MCF 10A (cell line): Measurements from ENCODE around the gene PFDN5. TPM values are rescaled to one million over a fixed set of nuclear protein-coding genes. Genes with fewer than 3 reads are reported as not detected.

Experiments
- BruUV-seq: library from RNA; stranded (reverse); fragments of 400-500 nt; replicated peaks from 2 replicates; lab custom pipeline; 2021; lab: Mats Ljungman, UMichigan
- CTCF ChIA-PET: fragments of 300-600 bp; sonication (Branson Sonifier 250); formaldehyde crosslinking; extraction: SDS; loops from one replicate; lab custom pipeline; 2021; ENCODE audit warnings: antibody characterized with exemption, inconsistent platforms; lab: Yijun Ruan, JAX
- POLR2A ChIA-PET: fragments of 300-600, 350-650 bp; sonication (Branson Sonifier 250); formaldehyde crosslinking; extraction: SDS; loops from one replicate; lab custom pipeline; 2020; ENCODE audit warnings: antibody characterized with exemption, inconsistent platforms; lab: Yijun Ruan, JAX
- DNase-seq: peaks from one replicate; pipeline ENCODE4 v3.0.0-alpha.2; 2018; ENCODE audit not compliant: unreplicated experiment
- H3K27ac Mint-ChIP-seq: one replicate; pipeline ENCODE4 v1.8.0; 2022; ENCODE audit warnings: mild to moderate bottlenecking, low read depth, mixed read lengths; ENCODE audit not compliant: unreplicated experiment
- H3K27me3 Mint-ChIP-seq: one replicate; pipeline ENCODE4 v1.8.0; 2022; ENCODE audit warnings: mixed read lengths; ENCODE audit not compliant: insufficient read depth, unreplicated experiment
- H3K36me3 Mint-ChIP-seq: one replicate; pipeline ENCODE4 v1.8.0; 2022; ENCODE audit warnings: mild to moderate bottlenecking, moderate library complexity, mixed read lengths; ENCODE audit not compliant: insufficient read depth, unreplicated experiment
- H3K4me1 Mint-ChIP-seq: one replicate; pipeline ENCODE4 v1.8.0; 2022; ENCODE audit warnings: mixed read lengths; ENCODE audit not compliant: insufficient read depth, unreplicated experiment
- H3K4me3 Mint-ChIP-seq: one replicate; pipeline ENCODE4 v1.8.0; 2022; ENCODE audit warnings: mild to moderate bottlenecking, moderate library complexity, mixed read lengths; ENCODE audit not compliant: unreplicated experiment
- H3K9me3 Mint-ChIP-seq: one replicate; pipeline ENCODE4 v1.8.0; 2022; ENCODE audit warnings: mixed read lengths; ENCODE audit not compliant: unreplicated experiment
- CTCF ChIP-seq: fragments of 200-600 bp; IDR thresholded peaks from one replicate; pipeline ENCODE4 v1.8.0; 2022; ENCODE audit warnings: antibody characterized with exemption, mild to moderate bottlenecking; ENCODE audit not compliant: unreplicated experiment
- intact Hi-C: fragments of 100-400 bp; cut with micrococcal nuclease; formaldehyde crosslinking; loops from 2 replicates; pipeline ENCODE4 v1.14.1; 2022
- total RNA-seq: library from RNA; stranded (reverse); gene quantifications from 2 replicates; pipeline ENCODE4 v1.2.3, GENCODE V29; 2022

Gene PFDN5
- total RNA-seq, 1 experiment from 2014 or later = 205 TPM

- Mint-ChIP-seq H3K27me3 (no peaks in the 10 kb centered on the region), H3K36me3 (no peaks in the 10 kb centered on the region), H3K9me3 (no peaks in the 10 kb centered on the region), H3K27ac (no peak overlapping the region), H3K4me3 (no peak overlapping the region), H3K4me1 (peaks cover 7% of the 10 kb centered on the region)
- ChIA-PET CTCF (interaction anchor here (0.7 to 8.4 kb wide), 6 partner anchors 11 to 75 kb away, joined by 4 to 92 read pairs (median 14); partner anchors contain the start of gene AAAS), POLR2A (interaction anchor here (1.0 to 6.4 kb wide), 3 partner anchors 19 to 35 kb away, joined by 4 to 49 read pairs (median 7); partner anchors contain the start of genes AAAS and SP1)
- no peak for TF ChIP-seq CTCF
- no peak for DNase-seq
- intact Hi-C loops = no loop called here
- BruUV-seq = no TSS peak
Measured at GRCh38 chr12:53346491-53346890, 51.1 kb downstream of the PFDN5 start.

- DNase-seq = no peak
- H3K4me3 Mint-ChIP-seq = no peak overlapping the region
- BruUV-seq = no TSS peak
- H3K4me1 Mint-ChIP-seq = peaks cover 12% of the 10 kb centered on the region
- ChIA-PET POLR2A (interaction anchor here (0.6 to 6.4 kb wide), 6 partner anchors 22 to 115 kb away, joined by 3 to 49 read pairs (median 5); partner anchors contain the start of genes AAAS and SP1), CTCF (interaction anchor here (0.7 to 8.4 kb wide), 6 partner anchors 9 to 67 kb away, joined by 3 to 92 read pairs (median 3); partner anchors contain the start of gene AAAS)
- TF ChIP-seq CTCF = no peak
- H3K27ac Mint-ChIP-seq = no peak overlapping the region
- intact Hi-C loops = no loop called here
- no peaks in the 10 kb centered on the region for H3K9me3 Mint-ChIP-seq
- no peaks in the 10 kb centered on the region for H3K27me3 Mint-ChIP-seq
- no peaks in the 10 kb centered on the region for H3K36me3 Mint-ChIP-seq
Measured at GRCh38 chr12:53347905-53348304, 52.6 kb downstream of the PFDN5 start.

Other genes starting within 250 kb of the PFDN5 start
- 22.3 and 26.3 TPM in 2 replicates for gene TNS2, start 245.5 kb upstream of the PFDN5 start, total RNA-seq
- 35.2 and 39.9 TPM in 2 replicates for gene SPRYD3, start 216.2 kb upstream of the PFDN5 start, total RNA-seq
- 6.4 and 12.0 TPM in 2 replicates for gene IGFBP6, start 197.9 kb upstream of the PFDN5 start, total RNA-seq
- not detected in 2 replicates for gene SOAT2, start 192.1 kb upstream of the PFDN5 start, total RNA-seq
- 34.9 and 36.2 TPM in 2 replicates for gene ZNF740, start 114.8 kb upstream of the PFDN5 start, total RNA-seq
- 22.7 and 30.8 TPM in 2 replicates for gene CSAD, start 114.6 kb upstream of the PFDN5 start, total RNA-seq
- gene ITGB7, start 88.3 kb upstream of the PFDN5 start, total RNA-seq = 1.0 and 1.1 TPM in 2 replicates
- gene RARG, start 63.3 kb upstream of the PFDN5 start, total RNA-seq = 30.9 and 43.7 TPM in 2 replicates
- 9.8 and 12.1 TPM in 2 replicates for gene ESPL1, start 27.2 kb upstream of the PFDN5 start, total RNA-seq
- gene MYG1, start 4.2 kb downstream of the PFDN5 start, total RNA-seq = 79.8 and 80.9 TPM in 2 replicates
- 52.7 and 60.5 TPM in 2 replicates for gene AAAS, start 26.1 kb downstream of the PFDN5 start, total RNA-seq
- gene SP7, start 40.8 kb downstream of the PFDN5 start, total RNA-seq = not detected in 2 replicates
- 72.9 and 76.6 TPM in 2 replicates for gene SP1, start 84.6 kb downstream of the PFDN5 start, total RNA-seq
- not detected in 2 replicates for gene AMHR2, start 128.3 kb downstream of the PFDN5 start, total RNA-seq
- 147 and 173 TPM in 2 replicates for gene PRR13, start 146.2 kb downstream of the PFDN5 start, total RNA-seq
- gene PCBP2, start 156.6 kb downstream of the PFDN5 start, total RNA-seq = 994 and 1,037 TPM in 2 replicates
- 4.6 and 5.9 TPM in 2 replicates for gene MAP3K12, start 203.9 kb downstream of the PFDN5 start, total RNA-seq
- gene TARBP2, start 205.7 kb downstream of the PFDN5 start, total RNA-seq = 26.4 and 27.8 TPM in 2 replicates
- gene NPFF, start 211.9 kb downstream of the PFDN5 start, total RNA-seq = not detected in 2 replicates